Epithelial cell of proximal tubule (primary cell): ENCODE results near the gene PSMD14. TPM values are rescaled to one million over a fixed set of nuclear protein-coding genes. Genes with fewer than 3 reads are reported as not detected.

ENCODE experiments used
- DNase-seq: peaks from one replicate; pipeline ENCODE4 v3.0.0-alpha.2; 2011; ENCODE audit warnings: low read depth
- H3K4me3 ChIP-seq: 2 replicates; pipeline ENCODE4 v1.5.1; 2011; ENCODE audit warnings: low read depth, mild to moderate bottlenecking, low read length
- CTCF ChIP-seq: conservative IDR thresholded peaks from 2 replicates; pipeline ENCODE4 v1.5.1; 2012; ENCODE audit warnings: low read depth, mild to moderate bottlenecking, low read length
- total RNA-seq: library from RNA; depleted of rRNA; stranded (reverse); fragments of >200 nt; gene quantifications from 2 replicates; pipeline ENCODE4 v1.2.3, GENCODE V29; 2015

PSMD14 gene
- total RNA-seq, 1 donor from 2014 or later, result 123 TPM

- no peak for DNase-seq
- no peak for TF ChIP-seq CTCF
- no peak overlapping the region for H3K4me3 ChIP-seq
Observed at GRCh38 chr2:161416708-161417437, 108.6 kb downstream of the PSMD14 start.

- H3K4me3 ChIP-seq, result no peak overlapping the region
- no peak for TF ChIP-seq CTCF
- DNase-seq, result no peak
Observed at GRCh38 chr2:161417438-161418274, 109.4 kb downstream of the PSMD14 start.

- no peak for DNase-seq
- H3K4me3 ChIP-seq, result no peak overlapping the region
- no peak for TF ChIP-seq CTCF
Observed at GRCh38 chr2:161418275-161418714, 110.1 kb downstream of the PSMD14 start.

- no peak for DNase-seq
- no peak overlapping the region for H3K4me3 ChIP-seq
Observed at GRCh38 chr2:161418715-161419637, 110.8 kb downstream of the PSMD14 start.

GRCh38 chr2:161419638-161420190 lies 111.5 kb downstream of the PSMD14 start:
- no peak for DNase-seq
- no peak overlapping the region for H3K4me3 ChIP-seq
- no peak for TF ChIP-seq CTCF

More at GRCh38 chr2:161418715-161419637, 110.8 kb downstream of the PSMD14 start:
- no peak for TF ChIP-seq CTCF

- TF ChIP-seq CTCF, result no peak
- H3K4me3 ChIP-seq, result no peak overlapping the region
- no peak for DNase-seq
Observed at GRCh38 chr2:161420406-161421074, 112.3 kb downstream of the PSMD14 start.
